T-helper 22 cell (primary cell): ENCODE results near the gene LCORL.
"Not testable (repeated sequence)": the region's sequence is repeated elsewhere in the genome, so short reads cannot be mapped to it uniquely, and the experiment has no call there.

Experiments used
- DNase-seq: peaks from one replicate; pipeline ENCODE4 v3.0.0-alpha.2; 2020; ENCODE audit warnings: low read depth

LCORL gene

GRCh38 chr4:17850295-17850694 lies 171.3 kb downstream of the LCORL start:
- not testable (repeated sequence) for DNase-seq

GRCh38 chr4:17846266-17846665 lies 175.3 kb downstream of the LCORL start:
- no peak for DNase-seq

GRCh38 chr4:17823871-17824669 lies 197.5 kb downstream of the LCORL start:
- no peak for DNase-seq

GRCh38 chr4:17817027-17817426 lies 204.5 kb downstream of the LCORL start:
- no peak for DNase-seq

GRCh38 chr4:17816142-17816541 lies 205.4 kb downstream of the LCORL start:
- no peak for DNase-seq

- no peak for DNase-seq
These were observed 207.4 kb downstream of the LCORL start for GRCh38 chr4:17814140-17814539.

- DNase-seq = no peak
These were observed 208.8 kb downstream of the LCORL start for GRCh38 chr4:17812801-17813200.

- no peak for DNase-seq
These were observed 209.4 kb downstream of the LCORL start for GRCh38 chr4:17812125-17812524.

GRCh38 chr4:17811078-17811603 lies 210.4 kb downstream of the LCORL start:
- peak; percentile 5 for DNase-seq

GRCh38 chr4:17810260-17811077 lies 211.1 kb downstream of the LCORL start, which contains the start of the genes DCAF16 and NCAPG:
TSS of gene DCAF16 (minus strand) at chr4:17810757. CDS start at chr4:17804141, 6,616 bp downstream.
TSS of gene NCAPG (plus strand) at chr4:17810979. CDS start at chr4:17811078, 99 bp downstream.
- peak; percentile 97 for DNase-seq

- peak; percentile 5 for DNase-seq
These were observed 211.9 kb downstream of the LCORL start for GRCh38 chr4:17809667-17810066.

GRCh38 chr4:17807446-17807845 lies 214.1 kb downstream of the LCORL start:
- no peak for DNase-seq

- DNase-seq = no peak
These were observed 215.9 kb downstream of the LCORL start for GRCh38 chr4:17805580-17806155.

- no peak for DNase-seq
These were observed 223.7 kb downstream of the LCORL start for GRCh38 chr4:17797808-17798207.

GRCh38 chr4:17794730-17795129 lies 226.8 kb downstream of the LCORL start:
- DNase-seq = no peak
